ENCODE measurements around the gene PXYLP1.

GRCh38 chr3:141323936-141324704, 92.5 kb downstream of the PXYLP1 start:
- TF ChIP-seq CTCF (conservative IDR thresholded peaks at IDR 0.05; ENCODE audit: low read length) (no peak), EZH2phosphoT487 (IDR thresholded peaks at IDR 0.05; ENCODE audit: borderline replicate concordance, low read depth, low read length) (no peak)

Measured in OCI-LY7 (cell line).